GM18511 (cell line): Measurements from ENCODE around the gene IZUMO3.
"Not testable (repeated sequence)": the region's sequence is repeated elsewhere in the genome, so short reads cannot be mapped to it uniquely, and the experiment has no call there.

Experiments used
- ATAC-seq: cut with Tn5 transposase; IDR thresholded peaks from one replicate; pipeline ENCODE4 v1.9.1; 2021; ENCODE audit warnings: mild to moderate bottlenecking, moderate library complexity; ENCODE audit not compliant: unreplicated experiment

IZUMO3 gene, protein sequence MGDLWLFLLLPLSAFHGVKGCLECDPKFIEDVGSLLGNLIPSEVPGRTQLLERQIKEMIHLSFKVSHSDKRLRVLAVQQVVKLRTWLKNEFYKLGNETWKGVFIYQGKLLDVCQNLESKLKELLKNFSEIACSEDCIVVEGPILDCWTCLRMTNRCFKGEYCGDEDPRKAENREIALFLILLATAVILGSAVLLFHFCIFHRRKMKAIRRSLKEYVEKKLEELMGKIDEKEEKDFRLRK

DNA sequence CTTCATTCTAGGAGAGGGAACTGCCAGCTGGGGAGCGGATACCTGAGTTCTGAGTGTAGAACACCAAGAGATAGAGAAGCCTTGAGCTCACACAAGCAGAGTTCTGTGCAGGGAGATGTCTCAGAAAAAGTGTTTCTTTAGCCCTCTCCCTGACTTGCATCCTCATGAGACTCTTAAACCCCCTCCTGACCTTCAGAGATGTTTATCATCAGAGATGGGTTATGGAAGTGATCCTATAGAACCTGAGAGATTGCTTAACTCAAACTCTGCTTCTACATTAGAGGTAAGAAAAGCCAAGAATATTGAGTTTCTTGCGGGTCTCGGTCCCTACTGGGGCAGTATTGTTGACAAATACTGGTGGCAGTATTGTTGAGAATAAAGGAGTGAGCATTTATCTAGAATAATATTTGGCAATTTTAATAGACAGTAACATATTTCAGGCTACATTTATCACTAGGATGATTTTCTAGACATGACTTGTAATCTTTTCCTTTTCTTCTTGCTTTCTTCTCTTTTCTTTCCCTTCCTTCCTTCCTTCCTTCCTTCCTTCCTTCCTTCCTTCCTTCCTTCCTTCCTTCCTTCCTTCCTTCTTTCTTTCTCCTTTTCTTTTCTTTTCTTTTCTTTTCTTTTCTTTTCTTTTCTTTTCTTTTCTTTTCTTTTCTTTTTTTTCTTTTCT is at the start of gene IZUMO3:
TSS of gene IZUMO3 (minus strand) at position 51 of the 676 bp plus-strand sequence. CDS start 248 bp downstream, outside the sequence.
- no peak for ATAC-seq

DNA sequence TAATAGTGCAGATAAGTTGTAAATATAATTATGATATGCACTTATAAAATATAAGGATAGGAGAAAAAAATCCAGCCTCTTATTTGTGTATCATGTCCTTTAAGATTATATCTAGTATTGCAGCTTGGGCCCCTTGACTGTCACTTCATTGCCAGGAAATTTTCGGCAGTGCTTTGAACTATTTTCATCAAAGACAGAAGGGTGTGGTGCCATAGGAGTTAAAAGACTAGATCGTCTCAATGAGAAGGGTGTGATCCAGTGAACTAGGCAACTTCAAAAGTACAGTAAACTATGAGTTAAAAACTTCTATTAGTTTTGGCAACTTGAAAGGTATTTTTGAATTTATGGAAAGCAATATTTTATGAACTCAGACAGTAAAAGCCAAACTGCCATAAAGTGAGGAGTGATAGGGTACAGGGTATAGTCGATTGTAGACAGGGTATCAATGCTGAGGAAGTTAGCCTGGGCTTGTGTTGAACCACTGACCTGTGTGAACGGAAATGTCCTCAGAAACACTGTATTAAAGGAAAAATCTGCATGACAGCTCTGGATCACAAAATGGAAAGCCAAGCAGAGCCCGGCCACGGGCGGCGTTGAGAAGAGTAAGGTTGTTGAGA is 48.6 kb upstream of the IZUMO3 start:
- no peak for ATAC-seq

DNA sequence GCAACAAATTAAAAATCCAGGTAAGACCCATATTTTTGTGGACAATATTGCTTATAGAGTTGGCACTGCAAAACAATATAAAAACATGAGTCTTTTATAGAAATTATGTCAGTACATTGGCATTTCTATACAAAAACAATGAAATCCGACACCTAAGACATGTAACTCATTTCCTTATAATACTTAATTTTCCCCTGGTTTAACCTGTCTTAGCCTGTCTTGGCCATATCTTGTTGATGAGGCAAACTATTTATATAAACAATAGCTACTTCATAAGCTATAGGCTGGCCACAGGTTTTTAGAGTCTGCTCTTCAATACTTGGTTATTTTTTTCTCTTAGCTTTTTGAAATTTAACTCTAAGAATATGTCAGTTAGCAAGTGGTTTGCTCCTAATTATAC is 44.7 kb upstream of the IZUMO3 start:
- ATAC-seq, result no peak

DNA sequence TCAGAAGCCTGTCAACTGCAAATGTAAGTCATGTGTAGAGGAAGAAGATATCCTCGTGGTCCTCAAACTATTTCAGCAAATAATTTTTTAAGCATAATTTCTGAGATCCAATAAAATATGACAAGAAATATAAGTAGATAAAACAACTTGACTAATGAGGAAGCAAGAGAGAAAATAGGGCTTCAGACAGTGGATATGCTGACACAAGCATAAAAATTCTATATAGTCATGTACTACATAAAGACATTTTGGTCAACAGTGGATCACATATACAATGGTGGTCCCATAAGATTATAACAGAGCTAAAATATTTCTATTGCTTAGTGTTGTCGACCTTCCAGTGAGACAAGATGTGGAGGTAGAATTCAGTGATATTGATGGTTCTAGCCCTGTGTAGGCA is 42.2 kb upstream of the IZUMO3 start:
- no peak for ATAC-seq

DNA sequence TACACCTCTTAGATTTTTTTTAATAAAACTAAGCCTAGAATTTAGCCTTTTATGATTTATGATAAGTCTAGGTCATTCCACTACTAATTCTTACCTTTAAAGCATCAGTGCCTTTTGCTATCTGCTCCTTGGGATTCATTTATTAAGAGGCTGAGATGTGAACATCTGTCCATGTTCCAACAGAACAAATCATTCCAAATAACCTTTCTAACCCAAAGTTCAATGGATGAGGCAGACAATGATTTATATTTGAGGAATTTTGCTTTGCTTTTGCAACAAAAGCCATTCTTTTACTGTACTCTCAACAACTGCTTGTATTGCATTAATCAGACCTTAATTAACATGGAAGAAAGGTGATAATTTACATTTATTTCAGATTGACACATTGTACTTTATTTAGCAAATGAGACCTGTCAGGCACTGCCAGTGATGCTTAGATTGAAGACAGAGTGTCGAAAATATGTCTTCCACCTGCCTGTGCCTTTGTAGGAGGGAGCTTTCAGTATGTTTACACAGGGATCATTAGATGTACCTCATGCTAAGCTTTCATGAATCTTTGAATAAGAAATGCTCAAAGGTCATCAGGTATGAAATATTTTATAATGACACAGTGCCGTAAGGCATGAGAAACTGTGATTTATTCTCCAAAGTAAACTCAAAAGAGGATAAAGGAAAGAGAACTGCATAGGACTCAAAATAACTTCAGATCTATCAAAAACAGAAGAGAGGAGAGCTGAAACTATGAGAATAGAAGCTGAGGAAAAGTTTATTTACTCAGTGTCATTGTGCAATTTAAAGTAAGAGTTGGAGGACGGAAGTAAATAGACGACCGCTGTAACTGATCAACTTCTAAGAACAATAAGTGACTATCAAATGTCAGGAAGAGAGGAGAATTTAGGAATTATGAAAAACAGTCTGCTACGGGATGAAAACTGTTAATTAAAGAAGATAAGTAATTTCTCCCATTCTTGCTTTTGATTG is 36.7 kb upstream of the IZUMO3 start:
- no peak for ATAC-seq

DNA sequence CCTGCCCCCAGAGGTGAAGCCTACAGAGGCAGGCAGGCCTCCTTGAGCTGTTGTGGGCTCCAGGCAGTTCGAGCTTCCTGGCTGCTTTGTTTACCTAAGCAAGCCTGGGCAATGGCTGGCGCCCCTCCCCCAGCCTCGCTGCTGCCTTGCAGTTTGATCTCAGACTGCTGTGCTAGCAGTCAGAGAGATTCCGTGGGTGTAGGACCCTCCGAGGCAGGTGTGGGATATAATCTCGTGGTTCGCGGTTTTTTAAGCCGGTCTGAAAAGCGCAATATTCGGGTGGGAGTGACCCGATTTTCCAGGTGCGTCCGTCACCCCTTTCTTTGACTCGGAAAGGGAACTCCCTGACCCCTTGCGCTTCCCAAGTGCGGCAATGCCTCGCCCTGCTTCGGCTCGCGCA is 34.3 kb upstream of the IZUMO3 start:
- not testable (repeated sequence) for ATAC-seq

DNA sequence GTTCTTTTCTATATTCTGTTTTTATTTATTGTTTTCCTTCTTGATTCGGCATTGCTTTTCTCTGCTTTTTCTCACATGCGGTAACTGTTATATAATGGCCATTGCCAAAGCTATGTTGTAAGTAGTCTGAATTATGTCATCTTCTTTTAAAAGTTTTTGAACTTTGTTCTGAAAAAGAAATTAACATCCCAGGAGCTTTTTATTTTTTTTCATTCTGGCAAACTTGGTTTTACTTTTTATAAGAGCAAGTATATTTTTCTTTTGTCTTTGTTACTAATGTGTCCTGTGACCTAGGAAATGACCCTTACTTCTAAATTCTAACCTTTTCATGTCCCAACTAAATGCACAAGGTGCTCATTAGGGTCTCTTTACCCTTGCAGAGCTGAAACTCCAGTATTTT is 26.7 kb upstream of the IZUMO3 start:
- no peak for ATAC-seq

DNA sequence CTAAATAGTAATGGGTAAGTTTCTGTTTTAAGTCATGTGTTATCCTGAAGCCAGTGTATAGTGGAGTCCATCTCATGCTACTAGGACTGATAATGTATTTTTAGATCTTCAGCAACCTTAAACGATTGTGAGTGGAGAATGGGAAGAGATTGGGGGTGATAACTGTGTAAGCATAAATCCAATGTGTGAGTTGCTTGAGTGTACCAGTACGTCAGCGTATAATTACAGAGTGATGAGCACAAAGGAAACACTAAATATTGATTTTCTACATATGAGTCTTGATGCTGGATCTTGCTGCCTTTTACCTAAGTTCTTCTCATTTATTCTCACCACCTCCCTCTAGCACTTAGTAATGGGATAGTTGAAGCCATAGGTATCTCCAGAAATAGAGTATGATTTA is 16.3 kb upstream of the IZUMO3 start:
- ATAC-seq, result no peak

DNA sequence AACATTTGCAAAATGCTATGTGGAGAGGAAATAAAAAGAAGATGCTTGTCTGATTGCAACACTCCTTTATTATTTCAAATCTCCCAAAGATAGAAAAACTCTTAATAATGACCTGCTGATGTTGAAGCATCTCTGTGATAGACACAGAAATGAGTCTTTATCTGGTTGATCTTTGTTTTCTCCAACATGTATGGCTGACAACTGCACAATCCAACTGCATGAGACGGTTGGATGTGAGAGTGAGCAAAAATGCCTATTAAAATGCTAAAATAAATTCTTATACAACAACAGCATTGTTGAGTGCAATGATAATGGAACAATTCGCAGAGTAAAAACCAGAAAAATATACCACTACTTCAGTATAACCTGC is 7.5 kb upstream of the IZUMO3 start:
- no peak for ATAC-seq

DNA sequence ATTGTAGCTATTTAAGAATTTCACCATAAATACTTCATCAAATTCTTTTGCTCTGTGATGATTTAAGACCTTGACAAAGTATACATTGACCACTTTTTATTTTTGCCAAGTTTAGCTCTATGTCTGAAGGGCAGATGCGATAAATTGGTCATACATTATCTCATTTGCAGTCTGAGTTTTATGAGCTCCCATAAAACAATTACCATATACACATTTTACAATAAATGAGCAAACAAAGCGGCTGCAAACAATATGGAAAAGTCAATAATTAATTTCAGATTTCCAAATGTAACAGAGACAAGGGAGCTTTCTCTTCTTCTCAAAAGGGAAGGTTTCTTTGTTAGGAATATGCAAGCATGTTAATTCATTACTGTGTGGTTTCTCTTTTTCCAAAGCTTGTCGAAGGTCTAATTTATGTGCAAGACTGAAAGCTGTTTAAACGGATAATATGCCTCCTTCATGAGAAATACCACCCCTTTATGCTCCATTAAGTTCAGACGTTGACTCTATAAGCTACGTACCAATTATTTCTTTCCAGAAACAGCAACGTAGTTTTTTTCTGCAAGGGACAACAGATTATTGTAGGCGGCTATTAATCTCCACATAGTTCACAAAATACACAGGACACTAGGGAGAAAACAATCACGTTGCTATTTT is 7.0 kb upstream of the IZUMO3 start:
- no peak for ATAC-seq

DNA sequence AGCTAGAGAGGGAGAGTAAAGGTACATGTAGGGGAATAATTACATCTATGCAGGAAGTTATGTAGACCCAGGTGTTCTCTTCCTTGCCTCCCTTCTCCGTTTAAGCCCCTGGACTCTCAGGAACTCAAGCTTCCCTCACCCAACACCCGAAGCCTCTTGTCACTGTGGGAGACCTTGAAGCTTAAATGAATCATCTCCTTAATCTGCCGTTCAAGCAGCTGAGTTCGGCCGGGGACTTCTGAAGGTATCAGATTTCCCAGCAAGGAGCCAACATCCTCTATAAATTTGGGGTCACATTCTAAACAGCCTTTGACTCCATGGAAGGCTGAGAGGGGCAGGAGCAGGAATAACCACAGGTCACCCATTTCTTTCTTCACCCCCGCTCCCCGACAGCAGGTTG is 412 bp downstream of the IZUMO3 start:
- ATAC-seq, result no peak

DNA sequence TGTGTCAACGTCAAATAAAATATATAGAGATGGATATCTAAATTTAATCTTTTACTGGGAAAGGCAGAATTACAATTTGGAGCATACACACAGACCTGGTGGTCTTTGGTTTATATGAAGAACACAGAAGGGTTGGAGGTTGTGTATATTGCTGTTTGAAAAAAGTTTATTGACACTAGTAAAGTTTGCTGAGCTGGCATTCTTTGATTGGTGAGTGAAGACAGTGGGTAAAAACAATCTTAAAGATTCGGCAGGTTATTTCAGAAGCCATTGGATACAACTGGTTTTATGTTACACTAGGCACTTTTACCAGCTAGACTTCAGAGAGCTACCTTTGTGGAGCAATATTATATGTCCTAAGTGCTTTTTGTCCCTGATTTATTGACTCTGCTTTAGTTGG is 27.2 kb downstream of the IZUMO3 start:
- no peak for ATAC-seq

DNA sequence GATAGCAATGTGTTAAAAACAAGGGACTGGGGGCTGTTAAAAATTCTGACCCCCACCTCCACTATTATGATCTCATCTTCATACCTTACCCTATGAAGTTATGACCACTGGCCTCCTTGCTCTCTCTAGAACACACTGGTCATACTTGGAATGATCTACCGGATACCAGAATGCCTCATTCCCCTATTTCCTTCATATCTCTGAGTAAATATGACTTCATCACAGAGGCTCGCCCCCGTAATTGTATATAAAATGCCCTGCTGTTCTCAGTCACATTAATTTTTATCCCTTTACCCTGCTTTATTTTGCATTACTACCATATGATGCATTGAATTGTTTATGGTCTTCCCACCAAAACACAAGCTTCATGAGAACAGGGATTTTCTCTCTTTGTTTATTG is 29.2 kb downstream of the IZUMO3 start:
- no peak for ATAC-seq

DNA sequence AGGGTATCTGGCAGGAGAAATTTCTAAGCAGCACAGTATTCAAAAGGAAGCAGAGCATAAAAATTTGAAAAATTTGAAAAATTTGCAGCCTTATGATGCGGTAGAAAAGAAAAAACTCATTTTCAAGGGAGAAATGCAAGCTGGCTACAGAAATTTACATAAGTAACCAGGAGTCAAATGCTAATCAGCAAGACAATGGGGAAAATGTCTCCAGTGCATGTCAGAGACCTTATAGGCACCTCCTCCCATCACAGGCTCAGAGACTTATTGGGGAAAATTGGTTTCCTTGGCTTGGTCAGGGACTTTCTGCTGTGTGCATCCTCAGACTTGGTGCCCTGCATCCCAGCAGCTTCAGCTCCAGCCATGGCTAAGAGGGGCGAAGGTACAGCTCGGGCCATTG is 35.8 kb downstream of the IZUMO3 start:
- ATAC-seq, result no peak

DNA sequence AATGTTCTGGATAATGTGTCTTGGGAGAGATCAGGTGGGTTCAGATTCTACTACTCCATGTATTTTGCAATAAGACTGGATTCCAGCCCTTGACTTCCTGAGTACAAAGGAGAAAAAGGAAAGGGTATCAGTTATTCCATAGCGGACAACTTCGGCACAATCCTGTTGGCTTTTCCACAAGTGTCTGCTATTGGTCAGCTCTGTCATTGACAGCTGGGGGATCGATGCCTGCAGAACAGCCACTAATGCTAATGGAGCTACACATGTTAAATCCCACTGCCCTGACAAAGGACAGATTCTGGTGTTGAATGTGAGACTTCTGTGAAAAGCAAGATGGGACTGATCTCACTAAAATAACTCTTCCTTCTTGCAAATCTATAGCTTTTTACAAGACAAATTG is 41.2 kb downstream of the IZUMO3 start:
- ATAC-seq, result no peak

DNA sequence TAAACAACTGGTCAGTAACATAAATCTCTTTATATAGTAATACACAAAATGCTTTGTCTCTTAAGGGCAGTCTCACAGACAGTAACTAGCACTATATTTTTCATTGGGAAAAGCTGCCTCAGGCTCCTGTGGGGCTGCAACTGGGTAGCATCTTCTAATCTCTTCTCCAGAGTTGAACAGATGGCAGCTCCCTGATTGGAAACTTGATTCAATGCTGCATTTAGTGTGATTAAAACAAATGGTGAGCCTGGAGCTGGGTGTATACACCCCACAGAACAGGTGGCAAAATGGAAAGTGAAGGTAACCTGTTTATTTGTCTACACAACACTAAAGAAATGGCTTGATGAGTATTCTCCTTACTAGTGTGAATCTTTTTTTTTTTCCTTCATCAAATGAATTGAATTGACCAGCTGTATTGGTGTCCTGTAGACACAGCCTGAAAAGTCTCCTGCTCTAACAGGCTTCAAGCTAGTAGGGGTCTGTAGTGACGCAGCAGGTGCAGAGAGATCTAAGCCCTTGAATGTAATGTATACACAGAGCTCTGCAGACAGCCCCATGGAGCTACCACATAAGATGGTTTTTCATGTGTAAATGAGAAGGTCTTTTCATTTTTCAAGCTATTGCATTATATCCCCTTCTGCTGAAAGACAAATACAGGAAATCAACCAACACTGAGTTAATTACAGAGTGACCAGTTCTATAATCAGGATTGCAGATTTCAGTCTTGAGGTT is 43.3 kb downstream of the IZUMO3 start:
- ATAC-seq, result no peak

DNA sequence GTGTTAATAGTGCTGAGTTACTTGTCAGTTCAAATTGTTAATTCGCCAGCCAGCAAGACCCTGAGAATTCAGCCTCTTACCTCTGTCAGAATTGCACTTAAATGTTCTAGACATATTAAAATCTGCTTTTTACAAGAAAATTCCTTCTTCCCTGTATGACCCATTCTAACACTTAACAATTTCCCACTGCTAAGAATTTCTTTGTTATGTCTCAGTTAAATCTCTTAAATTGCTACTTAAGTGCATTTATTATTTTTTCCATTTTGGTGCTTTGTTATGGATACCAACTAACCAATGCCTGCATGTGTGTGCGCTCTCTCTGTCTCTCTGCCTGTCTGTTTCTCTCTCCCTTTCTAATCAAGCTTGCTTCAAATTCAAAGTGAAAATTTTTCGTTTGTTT is 44.9 kb downstream of the IZUMO3 start:
- no peak for ATAC-seq

DNA sequence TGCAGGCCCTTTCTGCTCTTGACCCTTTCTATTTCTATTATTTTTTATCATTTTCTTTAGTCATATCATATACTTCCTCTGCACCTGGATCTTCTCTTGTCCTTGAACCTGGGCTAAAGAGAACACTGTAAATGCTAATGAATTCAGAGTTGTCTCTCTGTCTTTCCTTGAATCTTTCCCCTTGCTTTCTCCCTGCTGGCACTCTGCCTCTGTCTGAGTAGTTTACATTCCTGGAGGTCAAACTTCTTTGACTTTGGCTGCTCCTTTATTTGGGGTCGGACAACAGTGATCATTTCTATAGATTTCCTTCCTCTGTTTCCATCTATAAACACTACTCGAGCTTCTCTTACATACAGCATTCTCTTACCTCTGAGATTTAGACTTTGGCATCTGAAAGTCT is 47.1 kb downstream of the IZUMO3 start:
- ATAC-seq, result no peak

DNA sequence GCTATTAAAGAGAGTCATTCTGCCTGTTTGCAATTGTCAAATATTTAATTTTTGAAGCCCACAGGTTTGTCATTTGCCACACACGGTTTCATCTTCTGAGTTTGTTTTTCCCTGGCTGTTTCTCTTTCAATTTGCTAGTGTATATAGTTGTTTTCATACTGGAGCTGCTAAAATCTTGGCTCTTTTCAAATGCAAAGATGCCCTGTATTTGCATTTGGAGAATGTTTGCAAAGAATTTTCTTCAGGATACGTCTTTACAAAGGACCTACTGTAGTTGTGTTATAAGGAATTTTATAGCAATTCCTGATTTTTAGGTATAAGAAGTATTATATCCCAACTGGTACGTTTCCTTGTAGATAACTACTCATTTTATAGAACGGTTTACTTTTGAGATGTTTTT is 48.0 kb downstream of the IZUMO3 start:
- no peak for ATAC-seq
